H1 (cell line): ENCODE data around the gene KCNH5. TPM values are rescaled to one million over a fixed set of nuclear protein-coding genes. Genes with fewer than 3 reads are reported as not detected.

ENCODE experiments used
- RAD21 ChIP-seq, 2 experiments: IDR thresholded peaks in 1 of 2; conservative IDR thresholded peaks in 1 of 2; 2 replicates each; pipeline ENCODE4 v1.6.1; 2011; ENCODE audit warnings: low read depth in 2 of 2, low read length in 2 of 2, improper control_type of control experiment in 1 of 2, inconsistent platforms in 1 of 2, mild to moderate bottlenecking in 1 of 2, moderate library complexity in 1 of 2
- polyA plus RNA-seq, 7 experiments: library from polyadenylated mRNA; depleted of rRNA in 3 of 7; stranded (reverse) in 5 of 7; unstranded in 2 of 7; fragments of >200 nt in 5 of 7; fragments of 200-250 nt in 2 of 7; gene quantifications; 1 replicate in 5 of 7; 2 replicates in 1 of 7; 4 replicates in 1 of 7; pipeline versions ENCODE4 v1.2.1 to v1.2.3, GENCODE V29; 2011 to 2013; ENCODE audit warnings: missing spikeins in 2 of 7, mixed read lengths in 2 of 7
- total RNA-seq: library from RNA; stranded (reverse); fragmentation: NEBNext Ultra II Directional; extraction: Animal tissue kit (Norgen Biotek cat#: 25700); gene quantifications from 2 replicates; pipeline ENCODE4 v1.2.1, GENCODE V29; 2021

The KCNH5 gene
- total and polyA plus RNA-seq, 2 of the 8 experiments (the other 6 are each of a cell fraction or from before 2014, with no cell fraction given) = 0.24 to 0.50 TPM

DNA sequence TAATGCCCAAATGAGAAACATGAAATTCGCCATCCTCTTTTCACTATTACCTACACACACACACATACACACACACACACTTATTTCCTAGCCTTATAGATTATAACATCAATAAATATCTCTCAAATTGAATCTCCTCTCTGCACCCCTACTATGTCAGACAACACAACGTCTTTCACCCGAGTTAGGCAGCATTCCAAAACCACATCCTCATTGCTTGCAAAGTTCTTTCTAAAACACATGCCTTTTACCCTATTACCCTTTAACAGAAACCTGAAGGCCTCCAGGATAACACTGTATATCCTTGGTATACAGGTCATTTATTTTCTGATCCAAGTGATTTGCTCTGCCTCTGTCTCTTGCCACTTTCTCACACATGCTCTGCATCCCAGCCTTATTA, 56.3 kb downstream of the KCNH5 start (continued):
- TF ChIP-seq RAD21 (IDR thresholded peaks at IDR 0.05 in 1 of 2, conservative IDR thresholded peaks at IDR 0.05 in 1 of 2; ENCODE audit: low read depth in 2 of 2, low read length in 2 of 2) = no peak
- TF ChIP-seq, all 59 proteins: peak for 0
